Fibroblast of lung (primary cell): ENCODE data around the gene PDE8B. TPM values are rescaled to one million over a fixed set of nuclear protein-coding genes. Genes with fewer than 3 reads are reported as not detected.

Source experiments
- DNase-seq, 2 donors: peaks; one replicate each; pipeline versions ENCODE4 v3.0.0 to v3.0.0-alpha.2; 2010; ENCODE audit warnings: low read depth in 2 of 2
- H2AFZ ChIP-seq: 2 replicates; pipeline ENCODE4 v1.5.1; 2012; ENCODE audit warnings: low read length, control low read depth, inconsistent platforms
- H3K27ac ChIP-seq: 2 replicates; pipeline ENCODE4 v1.5.1; 2011; ENCODE audit warnings: low read length, control low read depth; ENCODE audit not compliant: insufficient read depth
- H3K27me3 ChIP-seq: 2 replicates; pipeline ENCODE4 v1.5.1; 2011; ENCODE audit warnings: mild to moderate bottlenecking, low read length; ENCODE audit not compliant: control insufficient read depth, insufficient read depth
- H3K36me3 ChIP-seq: 2 replicates; pipeline ENCODE4 v1.5.1; 2011; ENCODE audit warnings: low read length; ENCODE audit not compliant: control insufficient read depth, insufficient read depth
- H3K4me1 ChIP-seq: 2 replicates; pipeline ENCODE4 v1.5.1; 2011; ENCODE audit warnings: low read length; ENCODE audit not compliant: control insufficient read depth, insufficient read depth; ENCODE audit errors: extremely low read depth
- H3K4me2 ChIP-seq: 2 replicates; pipeline ENCODE4 v1.5.1; 2011; ENCODE audit warnings: low read length, control low read depth; ENCODE audit not compliant: insufficient read depth; ENCODE audit errors: extremely low read depth
- H3K4me3 ChIP-seq, 4 experiments: fragments of 200-600 bp in 1 of 4; sonication (generic) in 1 of 4; replicated peaks in 1 of 4; 2 replicates each; pipeline ENCODE4 v1.5.1; 2011 to 2016; ENCODE audit warnings: low read length in 4 of 4, low read depth in 3 of 4, mild to moderate bottlenecking in 3 of 4, control low read depth in 2 of 4, inconsistent platforms in 1 of 4, mixed read lengths in 1 of 4; ENCODE audit not compliant: insufficient read depth in 1 of 4; ENCODE audit errors: control extremely low read depth in 1 of 4
- H3K79me2 ChIP-seq: 2 replicates; pipeline ENCODE4 v1.5.1; 2012; ENCODE audit warnings: mild to moderate bottlenecking, low read length, inconsistent platforms; ENCODE audit not compliant: control insufficient read depth, insufficient read depth
- H3K9ac ChIP-seq: 2 replicates; pipeline ENCODE4 v1.5.1; 2011; ENCODE audit warnings: mild to moderate bottlenecking, low read length, control low read depth; ENCODE audit not compliant: insufficient read depth
- H3K9me3 ChIP-seq: 2 replicates; pipeline ENCODE4 v1.5.1; 2012; ENCODE audit warnings: low read depth, low read length; ENCODE audit not compliant: control insufficient read depth, insufficient read depth
- H4K20me1 ChIP-seq: 2 replicates; pipeline ENCODE4 v1.5.1; 2011; ENCODE audit warnings: low read length; ENCODE audit not compliant: control insufficient read depth, insufficient read depth; ENCODE audit errors: extremely low read depth
- CTCF ChIP-seq, 2 donors: IDR thresholded peaks in 1 of 2; conservative IDR thresholded peaks in 1 of 2; 1 replicate in 1 of 2; 2 replicates in 1 of 2; pipeline ENCODE4 v1.5.1; 2011 to 2012; ENCODE audit warnings: low read length in 2 of 2, control low read depth in 1 of 2, inconsistent platforms in 1 of 2, low read depth in 1 of 2, mild to moderate bottlenecking in 1 of 2
- EZH2 ChIP-seq: IDR thresholded peaks from 2 replicates; pipeline ENCODE4 v1.5.1; 2012; ENCODE audit warnings: low read length, control low read depth, mild to moderate bottlenecking; ENCODE audit errors: missing control alignments
- polyA minus RNA-seq: library from RNA; depleted of rRNA, polyadenylated mRNA; stranded (reverse); fragments of >200 nt; gene quantifications from 2 replicates; pipeline ENCODE4 v1.2.3, GENCODE V29; 2011; ENCODE audit warnings: low replicate concordance
- polyA plus RNA-seq, 2 donors: library from polyadenylated mRNA; depleted of rRNA in 1 of 2; stranded (reverse) in 1 of 2; unstranded in 1 of 2; fragments of >200 nt; gene quantifications; 2 replicates each; pipeline ENCODE4 v1.2.1, GENCODE V29; 2011 to 2012; ENCODE audit warnings: missing spikeins in 1 of 2
- total RNA-seq: library from RNA; depleted of rRNA; stranded (reverse); fragments of >200 nt; gene quantifications from 2 replicates; pipeline ENCODE4 v1.2.1, GENCODE V29; 2014

The PDE8B gene
- total RNA-seq (0.17 and 0.26 TPM in 2 replicates), polyA plus RNA-seq (0.09 and 0.18 TPM in 2 replicates), polyA minus RNA-seq (not detected in 2 replicates)
- 0.67 and 1.1 TPM in 2 replicates for polyA plus RNA-seq (2012)

DNA sequence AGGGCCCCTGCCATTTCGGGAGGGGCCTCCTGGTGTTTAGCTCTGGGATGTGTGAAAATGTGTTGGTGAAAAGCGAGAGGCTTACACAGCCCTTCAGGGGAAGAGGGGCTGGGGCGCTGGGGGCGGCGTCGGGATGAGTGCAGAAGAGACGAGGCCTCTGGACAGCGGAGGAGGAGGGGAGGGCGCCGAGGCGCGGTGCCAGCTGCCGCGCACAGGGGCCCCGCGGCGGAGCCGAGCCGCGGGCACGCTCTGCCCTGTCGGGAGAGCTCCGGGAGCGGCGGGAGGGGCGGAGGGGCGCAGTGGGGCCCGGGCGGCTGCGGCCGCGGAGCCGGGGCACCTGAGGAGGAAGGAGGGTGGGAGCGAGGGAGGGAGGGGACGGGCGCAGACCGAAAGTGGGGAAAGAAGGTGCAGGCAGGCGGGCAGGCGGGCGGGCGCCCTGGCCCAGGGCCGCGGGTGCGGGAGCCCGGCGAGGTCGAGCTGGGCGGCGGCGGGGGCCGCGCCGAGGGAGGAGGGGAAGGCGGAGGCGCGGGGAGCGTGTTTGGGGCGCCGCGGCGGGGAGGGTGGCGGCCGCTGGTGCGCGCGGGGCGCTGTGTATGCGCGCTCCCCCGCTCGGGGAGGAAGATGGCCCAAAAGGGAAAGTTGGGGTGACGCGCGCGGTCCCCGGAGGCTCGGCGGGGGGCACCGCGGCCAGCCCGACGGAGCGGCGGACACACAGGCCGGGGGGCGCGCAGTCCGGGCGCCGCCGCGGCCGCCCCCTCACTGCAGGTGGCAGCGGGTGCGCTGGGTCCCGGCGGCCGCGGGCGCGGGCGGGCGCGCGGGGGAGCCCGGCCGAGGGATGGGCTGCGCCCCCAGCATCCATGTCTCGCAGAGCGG lies at the start of gene PDE8B:
PDE8B (plus strand) TSS at position 590 of the 873 bp plus-strand sequence; CDS start at position 836, 246 bp downstream.
- Histone ChIP-seq H3K9me3 (no peaks in the 10 kb centered on the region), H2AFZ (no peak within 1 kb of the TSS), H3K27ac (no peak within 1 kb of the TSS), H3K36me3 (no peaks in the 10 kb centered on the region), H4K20me1 (no peaks in the 10 kb centered on the region), H3K4me1 (peaks cover 2% of the 10 kb centered on the region), H3K79me2 (no peaks in the 10 kb centered on the region), H3K4me2 (peak within 1 kb of the TSS; percentile 44), H3K9ac (no peak within 1 kb of the TSS), H3K27me3 (peaks cover 36% of the 10 kb centered on the region), H3K4me3 (peak within 1 kb of the TSS; percentile 9 to 39 (median 26))
- no peak for TF ChIP-seq CTCF (conservative IDR thresholded peaks at IDR 0.05 in 1 of 2, IDR thresholded peaks at IDR 0.05 in 1 of 2; ENCODE audit: low read depth in 1 of 2, low read length in 2 of 2)
- TF ChIP-seq EZH2: no peak
- no peak for DNase-seq

DNA sequence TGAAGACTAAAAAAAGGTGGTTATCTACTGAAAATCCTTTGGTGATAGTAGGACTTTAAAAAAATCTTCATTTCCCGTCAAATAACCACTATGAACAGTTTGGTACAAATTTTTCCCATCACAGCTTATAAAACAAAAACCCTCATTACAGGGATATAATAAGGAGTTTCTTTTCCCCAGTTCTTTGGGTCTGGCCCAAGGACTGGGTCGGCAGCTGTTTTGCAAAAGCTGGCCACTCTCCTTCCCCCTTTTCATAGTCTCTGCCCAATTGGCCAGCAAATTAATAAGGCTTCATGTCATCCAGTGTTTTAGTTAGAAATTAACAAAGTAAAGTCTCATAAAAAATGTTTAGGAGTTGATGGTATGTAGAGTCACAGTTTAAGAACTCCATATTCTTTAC lies 47.0 kb upstream of the PDE8B start:
- Histone ChIP-seq H3K27me3 (no peaks in the 10 kb centered on the region), H3K27ac (no peak overlapping the region), H3K9ac (no peak overlapping the region), H4K20me1 (no peaks in the 10 kb centered on the region), H3K4me2 (no peak overlapping the region), H2AFZ (no peak overlapping the region), H3K9me3 (no peaks in the 10 kb centered on the region), H3K36me3 (no peaks in the 10 kb centered on the region), H3K4me1 (peaks cover 8% of the 10 kb centered on the region), H3K79me2 (no peaks in the 10 kb centered on the region), H3K4me3 (no peak overlapping the region)
- DNase-seq: no peak
- TF ChIP-seq CTCF (conservative IDR thresholded peaks at IDR 0.05 in 1 of 2, IDR thresholded peaks at IDR 0.05 in 1 of 2; ENCODE audit: low read depth in 1 of 2, low read length in 2 of 2) (no peak), EZH2 (no peak)

- Histone ChIP-seq H3K36me3 (no peaks in the 10 kb centered on the region), H3K79me2 (no peaks in the 10 kb centered on the region), H3K4me3 (no peak overlapping the region), H3K27ac (no peak overlapping the region), H3K9me3 (no peaks in the 10 kb centered on the region), H3K4me1 (peaks cover 11% of the 10 kb centered on the region), H2AFZ (no peak overlapping the region), H3K4me2 (no peak overlapping the region), H3K9ac (no peak overlapping the region), H4K20me1 (no peaks in the 10 kb centered on the region), H3K27me3 (peaks cover 4% of the 10 kb centered on the region)
- TF ChIP-seq EZH2 (no peak), CTCF (conservative IDR thresholded peaks at IDR 0.05 in 1 of 2, IDR thresholded peaks at IDR 0.05 in 1 of 2; ENCODE audit: low read depth in 1 of 2, low read length in 2 of 2) (no peak)
- DNase-seq: no peak
Observed at GRCh38 chr5:77167063-77167462, 43.4 kb upstream of the PDE8B start.
